Stimulated activated CD8-positive, alpha-beta memory T cell treated with anti-CD3 and anti-CD28 coated beads, Interleukin-15, amount 100 ng/mL, for 24 hours (primary cell): ENCODE measurements around the gene NFS1.
"Not testable (repeated sequence)": the region's sequence is repeated elsewhere in the genome, so short reads cannot be mapped to it uniquely, and the experiment has no call there.

Experiments
- DNase-seq: peaks from one replicate; pipeline ENCODE4 v3.0.0-alpha.2; 2020; ENCODE audit warnings: low read depth

NFS1 gene

GRCh38 chr20:35708502-35708901 is 9.3 kb upstream of the NFS1 start:
- DNase-seq: no peak

DNA sequence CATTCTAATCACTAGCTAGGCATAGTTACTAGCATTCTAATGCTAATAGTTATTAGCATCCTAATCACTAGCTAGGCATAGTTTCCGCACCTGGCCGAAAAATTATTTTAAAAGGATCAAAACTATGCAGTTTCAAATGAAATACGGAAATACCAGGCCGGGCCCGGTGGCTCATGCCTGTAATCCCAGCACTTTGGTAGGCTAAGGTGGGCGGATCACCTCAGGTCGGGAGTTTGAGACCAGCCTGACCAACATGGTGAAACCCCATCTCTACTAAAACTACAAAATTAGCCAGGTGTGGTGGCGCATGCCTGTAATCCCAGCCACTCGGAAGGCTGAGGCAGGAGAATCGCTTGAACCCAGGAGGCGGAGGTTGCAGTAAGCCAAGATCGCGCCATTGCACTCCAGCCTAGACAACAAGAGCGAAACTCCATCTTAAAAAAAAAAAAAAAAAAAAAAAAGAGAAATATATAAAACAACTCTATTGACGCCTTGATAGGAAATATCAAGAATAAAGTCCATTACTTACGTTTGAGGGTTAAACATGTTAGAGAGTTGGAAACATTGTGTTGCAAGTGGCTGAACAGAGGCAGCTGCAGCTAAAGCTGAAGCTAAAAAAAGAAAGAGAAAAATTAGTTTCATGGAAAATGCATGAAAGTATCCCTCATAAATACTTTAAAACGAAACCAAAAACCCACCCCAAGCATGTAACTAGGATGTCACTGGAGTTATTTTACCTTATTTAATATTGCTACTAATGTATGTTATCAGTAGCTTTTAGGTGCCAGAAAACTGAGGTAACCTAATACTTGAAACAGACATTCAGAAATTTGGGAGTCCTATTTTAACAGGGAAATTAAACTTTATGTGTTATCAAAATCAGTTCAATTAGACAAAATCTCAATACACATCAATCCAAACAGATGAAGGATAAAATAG is 7.7 kb upstream of the NFS1 start:
- DNase-seq: not testable (repeated sequence)

- not testable (repeated sequence) for DNase-seq
Measured at GRCh38 chr20:35705894-35706293, 6.7 kb upstream of the NFS1 start.

DNA sequence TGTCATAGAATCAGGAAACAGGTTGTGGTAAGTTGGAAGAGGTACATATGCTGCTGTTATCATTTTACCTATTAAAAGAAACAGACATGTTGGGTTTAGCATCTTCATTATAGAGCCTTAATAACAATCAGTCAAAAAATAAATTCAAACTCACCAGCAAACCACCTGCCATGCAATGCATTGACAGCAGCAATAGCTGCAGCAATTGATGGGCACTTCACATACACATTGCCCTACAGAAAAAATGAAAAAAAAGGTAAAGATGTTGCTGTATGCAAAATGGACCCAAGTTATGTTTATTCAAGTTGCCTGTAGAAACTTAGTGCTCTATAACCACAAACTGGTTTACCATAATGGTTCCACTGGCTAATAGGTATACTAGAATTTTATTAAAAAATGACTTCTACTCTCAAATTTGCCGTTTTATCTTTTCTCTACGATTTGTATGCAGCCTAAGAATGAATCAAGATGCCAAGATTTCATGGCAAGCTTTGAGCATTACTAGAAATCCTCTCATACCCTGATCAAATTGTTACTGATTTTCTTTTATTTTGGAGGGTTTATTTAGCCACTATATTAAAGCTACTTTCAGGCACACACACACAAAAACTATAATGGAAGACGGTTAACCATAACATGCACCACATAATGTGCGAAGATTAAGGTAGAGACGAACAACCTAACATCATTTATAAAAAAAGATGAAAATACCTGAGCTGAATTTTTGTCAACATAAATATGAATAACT is 5.5 kb upstream of the NFS1 start:
- DNase-seq: no peak

GRCh38 chr20:35702824-35703695 is 3.9 kb upstream of the NFS1 start:
- no peak for DNase-seq

DNA sequence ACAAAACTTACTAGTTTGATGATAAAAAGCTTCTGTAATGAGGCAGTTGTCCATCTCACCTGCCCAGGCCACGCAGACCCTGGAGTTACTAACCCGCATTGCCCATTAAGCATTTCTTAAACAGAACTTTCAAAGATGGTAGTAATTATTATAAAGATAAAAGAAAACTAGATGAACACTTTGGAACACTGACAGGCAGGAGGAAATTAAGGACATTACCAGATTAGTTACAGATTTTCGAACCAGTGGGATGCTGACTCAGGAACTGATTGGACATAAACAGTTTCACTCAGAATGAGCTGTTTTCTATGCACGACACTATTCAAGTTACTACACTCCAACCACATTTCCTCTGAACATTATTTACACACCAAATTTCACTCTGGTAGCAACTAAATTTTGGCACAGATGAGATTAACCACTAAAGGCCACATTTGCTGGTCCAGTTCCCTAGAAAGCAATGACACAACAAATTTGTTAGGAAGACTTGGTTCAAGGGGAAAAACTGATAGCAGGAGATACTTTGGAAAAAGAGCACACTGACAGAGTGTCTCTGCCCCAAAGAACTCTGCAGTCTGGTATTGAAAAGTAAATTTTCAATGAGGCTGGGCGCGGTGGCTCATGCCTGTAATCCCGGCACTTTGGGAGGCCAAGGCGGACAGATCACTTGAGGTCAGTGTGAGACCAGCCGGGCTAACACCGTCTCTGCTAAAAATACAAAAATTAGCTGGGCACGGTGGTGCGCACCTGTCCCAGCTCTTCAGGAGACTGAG is 3.1 kb upstream of the NFS1 start:
- DNase-seq: no peak

DNA sequence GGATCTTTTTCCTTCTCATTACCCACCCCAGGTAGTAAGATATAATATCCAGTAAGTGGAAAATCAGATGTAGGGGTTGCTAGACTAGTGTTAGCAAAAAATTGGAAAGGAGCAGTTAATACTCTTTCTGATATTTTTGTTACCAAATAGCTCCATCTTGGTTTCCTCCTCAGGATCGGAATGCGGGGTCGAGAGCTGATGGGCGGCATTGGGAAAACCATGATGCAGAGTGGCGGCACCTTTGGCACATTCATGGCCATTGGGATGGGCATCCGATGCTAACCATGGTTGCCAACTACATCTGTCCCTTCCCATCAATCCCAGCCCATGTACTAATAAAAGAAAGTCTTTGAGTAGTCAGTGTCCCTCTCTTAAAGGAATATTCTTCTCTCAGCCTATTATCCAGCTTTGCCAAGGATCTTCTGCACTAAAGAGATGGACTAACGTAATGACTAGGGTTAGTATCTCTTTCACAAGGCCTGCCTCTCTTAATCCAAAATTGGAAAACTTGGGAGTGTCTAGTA is 1.5 kb upstream of the NFS1 start:
- DNase-seq: no peak

DNA sequence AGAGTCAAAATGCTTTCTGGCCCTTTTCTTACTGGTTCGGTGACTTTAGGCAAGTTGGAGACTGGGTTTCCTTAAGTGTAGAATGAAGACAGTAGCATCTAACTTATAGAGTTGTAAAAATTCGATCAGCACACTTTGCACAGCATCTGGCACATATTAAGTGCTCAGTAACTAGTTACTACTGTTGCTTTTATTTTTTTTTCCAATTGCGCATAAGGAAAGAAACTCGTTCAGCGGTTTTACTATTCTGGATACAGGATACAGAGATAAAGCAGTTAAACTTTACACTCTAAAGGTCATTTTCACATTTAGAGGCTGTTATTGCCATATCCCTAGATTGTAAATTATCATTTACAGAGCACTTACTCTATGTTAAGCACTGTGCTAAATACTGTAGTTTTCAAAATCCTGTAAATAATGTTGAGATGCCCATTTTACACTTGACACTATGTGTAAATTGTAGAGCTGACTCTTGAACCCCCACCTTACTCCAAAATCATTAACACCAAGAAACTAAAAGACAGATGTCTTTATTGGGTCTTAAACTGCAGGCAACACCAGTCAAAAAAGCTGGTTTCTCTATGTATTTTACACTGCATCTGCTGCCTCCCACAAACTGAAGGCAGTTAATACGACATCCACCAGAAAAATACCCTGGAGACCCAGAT is 939 bp upstream of the NFS1 start:
- DNase-seq: no peak

DNA sequence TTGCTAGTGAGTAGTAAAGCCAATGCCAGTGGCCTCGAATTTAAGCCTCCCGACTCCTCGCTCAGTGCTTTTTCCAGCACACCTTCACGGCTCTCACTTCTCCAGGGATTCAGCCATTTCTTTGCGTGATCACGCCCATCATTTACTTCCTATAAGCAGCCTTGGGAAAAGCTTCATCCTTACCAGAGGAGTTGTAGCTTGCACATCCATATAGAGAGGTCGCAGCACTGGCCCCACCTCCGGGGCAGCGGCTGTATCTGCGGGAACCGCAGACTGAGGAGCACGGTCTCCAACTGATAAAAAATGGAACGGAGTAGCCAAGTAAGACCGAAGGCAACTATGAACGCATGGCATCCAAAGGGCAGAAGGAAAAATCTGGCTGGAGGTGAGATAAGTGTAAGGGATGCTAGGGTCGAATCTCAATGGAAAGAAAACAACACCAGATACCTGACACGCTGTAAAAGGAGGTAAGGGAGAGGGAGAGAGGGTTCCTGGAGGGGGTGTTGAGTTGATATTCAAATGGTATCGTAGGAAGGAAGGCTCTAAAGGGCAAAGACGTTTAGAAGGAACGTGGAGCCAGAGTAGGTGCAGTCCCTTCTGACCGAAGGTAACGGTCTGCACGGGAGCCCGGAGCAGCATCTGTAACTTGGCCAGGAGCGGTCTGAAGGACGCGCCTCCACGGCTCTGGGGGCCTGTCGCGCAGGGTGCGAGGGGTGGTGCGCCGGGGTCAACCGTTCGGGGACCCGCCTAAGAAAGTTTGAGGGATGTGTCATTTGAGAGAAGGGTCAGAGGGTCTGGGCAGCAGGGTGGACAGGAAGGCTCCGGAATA is 640 bp downstream of the NFS1 start:
- DNase-seq: no peak

- no peak for DNase-seq
Measured at GRCh38 chr20:35697696-35698297, 1.4 kb downstream of the NFS1 start.

DNA sequence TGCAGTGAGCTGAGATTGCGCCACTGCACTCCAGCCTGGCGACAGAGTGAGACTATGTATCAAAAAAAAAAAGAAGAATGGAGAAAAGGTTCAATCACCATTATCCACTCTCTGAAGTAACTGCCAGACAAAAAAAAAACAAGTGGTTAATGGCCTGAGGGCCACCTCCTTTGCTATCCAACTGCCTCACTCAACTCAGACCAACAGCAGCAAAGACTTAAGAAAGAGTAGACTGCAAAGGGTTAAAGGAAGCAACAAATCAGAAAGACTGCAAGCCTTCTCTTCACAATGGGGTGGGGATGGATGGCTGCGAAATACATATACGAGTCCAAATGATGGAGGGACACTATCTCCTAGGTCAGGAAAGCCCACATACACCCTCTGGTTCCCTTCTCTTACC is 3.2 kb downstream of the NFS1 start:
- no peak for DNase-seq

- no peak for DNase-seq
Measured at GRCh38 chr20:35695245-35695749, 3.9 kb downstream of the NFS1 start.

- no peak for DNase-seq
Measured at GRCh38 chr20:35690265-35690664, 8.9 kb downstream of the NFS1 start.

- not testable (repeated sequence) for DNase-seq
Measured at GRCh38 chr20:35686872-35687271, 12.3 kb downstream of the NFS1 start.

DNA sequence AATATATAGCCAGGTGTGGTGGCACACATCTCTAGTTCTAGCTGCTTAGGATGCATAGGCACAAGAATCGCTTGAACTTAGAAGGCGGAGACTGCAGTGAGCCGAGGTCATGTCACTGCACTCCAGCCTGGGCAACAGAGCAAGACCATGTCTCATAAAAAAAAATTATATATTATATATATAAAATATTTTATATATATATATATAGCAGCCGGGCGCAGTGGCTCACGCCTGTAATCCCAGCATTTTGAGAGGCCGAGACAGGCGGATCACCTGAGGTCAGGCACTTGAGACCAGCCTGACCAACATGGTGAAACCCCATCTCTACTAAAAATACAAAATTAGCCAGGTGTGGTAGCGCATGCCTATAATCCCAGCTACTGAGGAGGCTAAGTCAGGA is 13.8 kb downstream of the NFS1 start:
- DNase-seq: not testable (repeated sequence)

DNA sequence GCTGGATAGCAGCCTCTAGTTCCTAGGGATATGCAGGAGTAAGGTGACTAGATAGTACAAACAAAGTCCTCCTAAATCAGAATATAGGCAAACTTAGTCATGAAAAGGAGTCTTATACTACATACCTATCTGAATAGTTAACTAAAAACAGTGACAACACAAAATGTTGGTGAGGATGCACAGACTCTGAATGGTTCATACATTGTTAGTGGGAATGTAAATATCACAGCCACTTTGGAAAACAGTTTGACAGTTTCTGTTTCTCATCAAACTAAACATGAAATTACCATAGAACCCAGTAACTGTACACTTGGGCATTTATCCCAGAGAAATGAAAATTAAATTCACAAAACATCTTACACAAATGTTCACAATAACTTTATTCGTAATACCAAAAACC is 17.2 kb downstream of the NFS1 start:
- DNase-seq: no peak

DNA sequence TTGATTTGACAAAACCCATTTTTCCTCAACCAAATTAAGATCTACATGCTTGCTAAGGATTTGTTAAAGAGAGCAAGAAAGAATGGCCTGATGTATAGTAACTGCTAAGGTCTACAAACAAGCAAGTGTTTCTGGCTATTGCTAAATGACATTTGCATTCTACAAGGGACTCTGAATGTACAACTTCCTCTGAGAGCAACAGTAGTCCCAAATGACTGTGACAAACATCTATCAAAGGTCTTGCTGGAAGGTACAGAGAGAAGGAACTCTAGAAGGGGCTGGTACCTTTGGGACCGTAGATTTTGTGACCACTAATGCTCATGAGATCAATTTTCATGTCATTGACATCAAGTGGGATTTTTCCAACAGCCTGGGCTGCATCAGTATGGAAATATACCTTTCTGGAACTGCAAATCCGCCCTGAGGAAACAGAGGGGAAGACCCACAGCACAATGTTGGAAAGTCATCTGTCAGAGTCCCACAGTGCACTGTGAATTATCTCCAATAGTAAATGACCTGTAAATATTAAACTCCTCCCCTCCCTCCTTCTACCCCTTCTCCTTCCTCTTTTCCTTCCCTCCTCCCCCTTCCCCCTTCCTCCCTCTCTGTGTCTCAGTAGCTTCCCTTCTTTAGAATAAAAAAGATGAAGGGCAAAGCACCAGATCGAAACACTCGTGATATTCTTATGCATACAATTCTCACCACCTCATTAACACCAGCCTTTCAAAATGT is 18.5 kb downstream of the NFS1 start:
- no peak for DNase-seq

DNA sequence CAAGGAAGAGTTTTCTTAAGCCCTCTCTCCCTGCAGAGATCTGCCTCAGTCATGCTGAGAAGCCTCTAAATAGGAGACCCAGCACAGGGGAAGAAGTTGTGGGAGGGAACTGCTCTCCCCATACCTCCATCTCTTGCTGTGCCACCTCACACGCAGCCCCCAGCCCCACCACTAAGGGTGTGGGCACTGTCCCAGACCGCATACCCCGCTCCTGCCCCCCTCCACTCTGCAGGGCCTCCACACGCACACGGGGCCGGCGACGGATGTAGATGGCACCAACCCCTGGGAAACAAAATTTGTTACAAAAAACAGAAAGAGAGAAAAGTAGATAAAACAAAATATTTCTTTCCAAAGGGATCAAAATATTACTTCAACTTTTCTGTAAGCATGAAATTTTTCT is 24.2 kb downstream of the NFS1 start:
- no peak for DNase-seq
